GM23338 (cell line): ENCODE measurements around the gene PAM16. TPM values are rescaled to one million over a fixed set of nuclear protein-coding genes. Genes with fewer than 3 reads are reported as not detected.
"Not testable (repeated sequence)": the region's sequence is repeated elsewhere in the genome, so short reads cannot be mapped to it uniquely, and the experiment has no call there.

Source experiments
- ATAC-seq: fragments of 200-7000 bp; cut with Tn5 transposase; 3 replicates; pipeline ENCODE4 v1.9.1; 2020
- DNase-seq: peaks from one replicate; pipeline ENCODE4 v3.0.0-alpha.2; 2015; ENCODE audit warnings: low spot score
- H2AFZ ChIP-seq: fragments of 200-600 bp; sonication (generic); 2 replicates; pipeline ENCODE4 v1.8.0; 2016; ENCODE audit warnings: antibody characterized with exemption, mild to moderate bottlenecking, moderate library complexity
- H3F3A ChIP-seq: fragments of 200-600 bp; sonication (generic); replicated peaks from 2 replicates; pipeline ENCODE4 v1.8.0; 2017; ENCODE audit warnings: antibody characterized with exemption, mixed run types, low read depth
- H3K27ac ChIP-seq: fragments of 200-600 bp; sonication (generic); 2 replicates; pipeline ENCODE4 v1.6.1; 2016; ENCODE audit warnings: low read depth
- H3K27me3 ChIP-seq: fragments of 200-600 bp; sonication (generic); 2 replicates; pipeline ENCODE4 v1.8.0; 2016; ENCODE audit warnings: mild to moderate bottlenecking, mixed run types, moderate library complexity; ENCODE audit not compliant: insufficient read depth
- H3K36me3 ChIP-seq: fragments of 200-600 bp; sonication (generic); 2 replicates; pipeline ENCODE4 v1.8.0; 2016; ENCODE audit warnings: mild to moderate bottlenecking; ENCODE audit not compliant: insufficient read depth
- H3K4me1 ChIP-seq: fragments of 200-600 bp; sonication (generic); 2 replicates; pipeline ENCODE4 v1.8.0; 2016; ENCODE audit warnings: mild to moderate bottlenecking, moderate library complexity; ENCODE audit not compliant: insufficient read depth
- H3K4me2 ChIP-seq: fragments of 200-600 bp; sonication (generic); 2 replicates; pipeline ENCODE4 v1.7.1; 2017; ENCODE audit warnings: mixed run types
- H3K4me3 ChIP-seq: fragments of 200-600 bp; sonication (generic); 2 replicates; pipeline ENCODE4 v1.6.1; 2016; ENCODE audit warnings: mixed run types
- H3K79me2 ChIP-seq: fragments of 200-600 bp; sonication (generic); replicated peaks from 2 replicates; pipeline ENCODE4 v1.8.0; 2017; ENCODE audit warnings: mild to moderate bottlenecking; ENCODE audit not compliant: insufficient read depth
- H3K9me2 ChIP-seq: fragments of 200-600 bp; sonication (generic); 2 replicates; pipeline ENCODE4 v1.8.0; 2017; ENCODE audit not compliant: insufficient read depth
- H4K20me1 ChIP-seq: fragments of 200-600 bp; sonication (generic); replicated peaks from 2 replicates; pipeline ENCODE4 v1.8.0; 2017; ENCODE audit warnings: mild to moderate bottlenecking; ENCODE audit not compliant: insufficient read depth
- H3K27ac Mint-ChIP-seq: 2 replicates; pipeline ENCODE4 v1.8.0; 2020; ENCODE audit warnings: inconsistent platforms, mild to moderate bottlenecking, moderate library complexity, mixed read lengths
- H3K27me3 Mint-ChIP-seq: 3 replicates; pipeline ENCODE4 v1.8.0; 2022; ENCODE audit warnings: low read depth, mild to moderate bottlenecking, moderate library complexity, mixed read lengths, inconsistent platforms; ENCODE audit not compliant: insufficient read depth, poor library complexity
- H3K36me3 Mint-ChIP-seq: 3 replicates; pipeline ENCODE4 v1.8.0; 2021; ENCODE audit warnings: low read depth, mild to moderate bottlenecking, inconsistent platforms, moderate library complexity, mixed read lengths
- H3K4me1 Mint-ChIP-seq: 3 replicates; pipeline ENCODE4 v1.8.0; 2020; ENCODE audit warnings: mild to moderate bottlenecking, inconsistent platforms, mixed read lengths
- H3K4me3 Mint-ChIP-seq: 3 replicates; pipeline ENCODE4 v1.8.0; 2021; ENCODE audit warnings: moderate library complexity, mild to moderate bottlenecking, inconsistent platforms, mixed read lengths
- H3K9me3 Mint-ChIP-seq: 3 replicates; pipeline ENCODE4 v1.8.0; 2020; ENCODE audit warnings: moderate library complexity, mild to moderate bottlenecking, inconsistent platforms, mixed read lengths
- CREB1 ChIP-seq: fragments of 250-450 bp; sonication (Bioruptor Pico); IDR thresholded peaks from 2 replicates; pipeline ENCODE4 v1.5.0; 2020; ENCODE audit warnings: low read depth, mild to moderate bottlenecking, moderate library complexity
- EZH2 ChIP-seq: fragments of 200-600 bp; sonication (generic); IDR thresholded peaks from one replicate; pipeline ENCODE4 v1.8.0; 2017; ENCODE audit warnings: antibody characterized with exemption, mild to moderate bottlenecking, low read depth; ENCODE audit not compliant: unreplicated experiment
- EZH2phosphoT487 ChIP-seq: fragments of 200-600 bp; sonication (generic); IDR thresholded peaks from one replicate; pipeline ENCODE4 v1.8.1; 2018; ENCODE audit warnings: antibody characterized with exemption; ENCODE audit not compliant: unreplicated experiment
- JUNB ChIP-seq: IDR thresholded peaks from one replicate; pipeline ENCODE4 v1.6.1; 2016; ENCODE audit warnings: antibody characterized with exemption; ENCODE audit not compliant: unreplicated experiment
- NANOG ChIP-seq: IDR thresholded peaks from 2 replicates; pipeline ENCODE4 v1.6.1; 2016; ENCODE audit warnings: antibody characterized with exemption, borderline replicate concordance
- POLR2AphosphoS5 ChIP-seq: IDR thresholded peaks from 2 replicates; pipeline ENCODE4 v1.6.1; 2016; ENCODE audit warnings: antibody characterized with exemption, low read depth
- ZNF114 ChIP-seq: fragments of 250-450 bp; sonication (Bioruptor Pico); IDR thresholded peaks from 2 replicates; pipeline ENCODE4 v1.5.0; 2020; ENCODE audit warnings: mild to moderate bottlenecking, moderate library complexity
- polyA plus RNA-seq: library from polyadenylated mRNA; unstranded; fragments of >200 nt; fragmentation: Nextera tagmentation; extraction: Ambion mirVana; gene quantifications from 2 replicates; pipeline ENCODE4 v1.2.1, GENCODE V29; 2016
- total RNA-seq: library from RNA; depleted of rRNA; stranded (reverse); fragments of >200 nt; shearing (Covaris generic); gene quantifications from 2 replicates; pipeline ENCODE4 v1.2.3, GENCODE V29; 2014
- TF ChIP-seq, protein P1 (sequence below): fragments of 250-450 bp; sonication (Bioruptor Pico); IDR thresholded peaks from 2 replicates; pipeline ENCODE4 v1.5.0; 2020; ENCODE audit warnings: mild to moderate bottlenecking, moderate library complexity

The PAM16 gene
- total and polyA plus RNA-seq, 2 experiments from 2014 or later = 84.1 to 283 TPM

DNA sequence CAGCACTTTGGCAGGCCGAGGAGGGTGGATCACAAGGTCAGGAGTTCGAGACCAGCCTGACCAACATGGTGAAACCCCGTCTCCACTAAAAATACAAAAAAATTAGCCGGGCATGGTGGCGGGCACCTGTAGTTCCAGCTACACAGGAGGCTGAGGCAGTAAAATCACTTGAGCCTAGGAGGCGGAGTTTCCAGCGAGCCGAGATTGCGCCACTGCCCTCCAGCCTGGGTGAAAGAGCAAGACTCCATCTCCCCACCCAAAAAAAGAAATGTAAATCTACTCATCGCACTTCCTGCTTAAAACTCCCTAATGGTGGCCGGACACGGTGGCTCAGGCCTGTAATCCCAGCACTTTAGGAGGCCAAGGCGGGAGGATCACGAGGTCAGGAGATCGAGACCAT is 42.7 kb upstream of the PAM16 start:
- peaks cover 42% of the 10 kb centered on the region for H3K4me1 ChIP-seq
- H3K36me3 Mint-ChIP-seq, H3K9me2 ChIP-seq, H3K9me3 Mint-ChIP-seq, H3K27me3 ChIP-seq, DNase-seq, ATAC-seq, H3K4me3 ChIP-seq, H2AFZ ChIP-seq, H3K79me2 ChIP-seq, H4K20me1 ChIP-seq, H3K4me3 Mint-ChIP-seq, H3K36me3 ChIP-seq: not testable (repeated sequence)
- Mint-ChIP-seq H3K27me3 (peaks cover 21% of the 10 kb centered on the region), H3K27ac (peak overlapping the region; percentile 98; the same call in 1 of the 2 replicates), H3K4me1 (peaks cover 44% of the 10 kb centered on the region)
- H3F3A ChIP-seq = peaks cover 34% of the 10 kb centered on the region
- peak overlapping the region; percentile 100 for H3K27ac ChIP-seq
- H3K4me2 ChIP-seq = peak overlapping the region; percentile 78; the same call in 1 of the 2 replicates

DNA sequence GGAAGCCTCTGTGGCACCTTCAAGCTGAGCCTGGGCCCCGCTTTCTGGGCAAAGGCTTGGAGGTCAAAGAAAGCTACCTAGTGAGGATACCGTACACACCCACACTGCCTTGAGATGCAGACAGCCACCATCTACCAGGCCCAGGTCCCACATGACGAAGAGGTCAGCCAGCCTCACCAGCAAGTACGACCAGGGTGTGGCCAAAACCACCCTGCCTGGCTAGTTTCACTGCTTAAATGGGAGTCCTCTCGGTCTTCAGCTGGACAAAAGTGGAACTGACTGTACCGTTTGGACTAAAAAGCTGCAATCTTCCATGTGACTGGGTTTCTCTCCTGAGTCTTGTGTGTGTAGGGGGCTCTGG is 42.1 kb upstream of the PAM16 start:
- Mint-ChIP-seq H3K4me3 (peak overlapping the region; percentile 34; the same call in 1 of the 3 replicates), H3K27ac (peak overlapping the region; percentile 98), H3K9me3 (no peaks in the 10 kb centered on the region), H3K36me3 (no peaks in the 10 kb centered on the region; the same call in 2 of the 3 replicates), H3K4me1 (peaks cover 45% of the 10 kb centered on the region), H3K27me3 (peaks cover 21% of the 10 kb centered on the region)
- no peaks in the 10 kb centered on the region for H4K20me1 ChIP-seq
- peaks cover 34% of the 10 kb centered on the region for H3F3A ChIP-seq
- H3K27ac ChIP-seq = peak overlapping the region; percentile 100
- H3K4me2 ChIP-seq = peak overlapping the region; percentile 78
- no peaks in the 10 kb centered on the region for H3K79me2 ChIP-seq
- H3K4me1 ChIP-seq = peaks cover 43% of the 10 kb centered on the region
- H3K9me2 ChIP-seq = no peaks in the 10 kb centered on the region
- peak; percentile 3; the same call in 2 of the 3 replicates for ATAC-seq
- peak overlapping the region; percentile 45 for H3K4me3 ChIP-seq
- no peaks in the 10 kb centered on the region for H3K27me3 ChIP-seq
- no peak for DNase-seq
- H2AFZ ChIP-seq = 0 out of 2 replicates have a peak overlapping the region, but pooled peaks have one; percentile 32
- no peaks in the 10 kb centered on the region for H3K36me3 ChIP-seq
- TF ChIP-seq EZH2phosphoT487 = no peak
- TF ChIP-seq JUNB = no peak
- no peak for TF ChIP-seq NANOG
- no peak for TF ChIP-seq ZNF114 (CRISPR knock-in tag)
- no peak for TF ChIP-seq CREB1 (CRISPR knock-in tag)

DNA sequence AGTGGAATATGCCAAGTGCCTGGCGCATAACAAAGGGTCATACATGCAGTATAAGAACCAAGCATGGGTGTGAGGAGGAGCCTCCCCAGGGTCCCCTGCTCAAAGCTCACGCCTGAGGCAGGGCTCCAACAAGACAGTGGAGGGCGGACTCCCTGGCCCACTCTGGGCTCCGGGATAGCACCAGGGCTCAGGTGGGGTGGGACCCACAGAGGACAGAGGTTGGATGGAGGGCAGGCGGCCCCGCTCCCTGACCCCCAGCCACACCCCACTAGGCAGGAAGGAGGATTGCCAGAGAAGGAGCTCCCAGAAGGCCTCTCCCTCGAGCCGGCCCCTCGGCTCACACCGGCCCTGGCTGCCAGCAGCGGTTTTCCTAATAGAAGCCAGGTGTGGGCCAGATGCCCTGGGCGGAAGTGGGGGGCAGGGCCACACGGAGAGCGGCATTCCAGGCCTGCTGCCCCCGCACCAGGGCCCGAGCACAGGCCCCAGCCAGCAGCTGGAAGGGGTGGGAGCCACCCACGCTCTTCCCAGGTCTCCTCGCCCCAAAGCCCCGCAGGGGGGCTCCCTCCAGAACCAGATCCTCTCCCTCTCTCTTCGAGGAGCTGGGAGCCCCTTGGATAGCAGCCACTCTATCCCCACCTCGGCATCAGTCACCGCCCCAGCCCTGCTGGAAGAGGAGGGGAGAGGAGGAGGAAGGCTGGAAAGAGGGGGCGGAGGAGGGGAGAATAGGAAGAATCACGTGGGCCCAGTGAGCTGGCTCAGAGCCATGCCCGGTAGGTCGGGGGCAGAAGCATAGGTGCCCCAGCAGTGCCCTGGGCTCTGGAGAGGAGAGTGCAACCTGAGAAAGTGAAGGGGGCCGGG is 41.5 kb upstream of the PAM16 start:
- no peaks in the 10 kb centered on the region for H3K9me3 Mint-ChIP-seq
- Histone ChIP-seq H3K4me2 (peak overlapping the region; percentile 78), H3F3A (peaks cover 34% of the 10 kb centered on the region), H4K20me1 (no peaks in the 10 kb centered on the region), H3K36me3 (no peaks in the 10 kb centered on the region), H3K79me2 (no peaks in the 10 kb centered on the region), H2AFZ (0 out of 2 replicates have a peak overlapping the region, but pooled peaks have one; percentile 32), H3K27me3 (no peaks in the 10 kb centered on the region), H3K9me2 (no peaks in the 10 kb centered on the region), H3K27ac (peak overlapping the region; percentile 100), H3K4me3 (peak overlapping the region; percentile 45), H3K4me1 (peaks cover 43% of the 10 kb centered on the region)
- peaks cover 21% of the 10 kb centered on the region for H3K27me3 Mint-ChIP-seq
- H3K4me1 Mint-ChIP-seq = peaks cover 45% of the 10 kb centered on the region
- ATAC-seq (peak; percentile 75), DNase-seq (peak; percentile 96)
- peak overlapping the region; percentile 49; the same call in 2 of the 3 replicates for H3K4me3 Mint-ChIP-seq
- peak overlapping the region; percentile 98 for H3K27ac Mint-ChIP-seq
- H3K36me3 Mint-ChIP-seq = no peaks in the 10 kb centered on the region; the same call in 2 of the 3 replicates
- no peak for TF ChIP-seq EZH2
- TF ChIP-seq NANOG = no peak
- TF ChIP-seq POLR2AphosphoS5 = peak; percentile 46
- TF ChIP-seq, protein P1, sequence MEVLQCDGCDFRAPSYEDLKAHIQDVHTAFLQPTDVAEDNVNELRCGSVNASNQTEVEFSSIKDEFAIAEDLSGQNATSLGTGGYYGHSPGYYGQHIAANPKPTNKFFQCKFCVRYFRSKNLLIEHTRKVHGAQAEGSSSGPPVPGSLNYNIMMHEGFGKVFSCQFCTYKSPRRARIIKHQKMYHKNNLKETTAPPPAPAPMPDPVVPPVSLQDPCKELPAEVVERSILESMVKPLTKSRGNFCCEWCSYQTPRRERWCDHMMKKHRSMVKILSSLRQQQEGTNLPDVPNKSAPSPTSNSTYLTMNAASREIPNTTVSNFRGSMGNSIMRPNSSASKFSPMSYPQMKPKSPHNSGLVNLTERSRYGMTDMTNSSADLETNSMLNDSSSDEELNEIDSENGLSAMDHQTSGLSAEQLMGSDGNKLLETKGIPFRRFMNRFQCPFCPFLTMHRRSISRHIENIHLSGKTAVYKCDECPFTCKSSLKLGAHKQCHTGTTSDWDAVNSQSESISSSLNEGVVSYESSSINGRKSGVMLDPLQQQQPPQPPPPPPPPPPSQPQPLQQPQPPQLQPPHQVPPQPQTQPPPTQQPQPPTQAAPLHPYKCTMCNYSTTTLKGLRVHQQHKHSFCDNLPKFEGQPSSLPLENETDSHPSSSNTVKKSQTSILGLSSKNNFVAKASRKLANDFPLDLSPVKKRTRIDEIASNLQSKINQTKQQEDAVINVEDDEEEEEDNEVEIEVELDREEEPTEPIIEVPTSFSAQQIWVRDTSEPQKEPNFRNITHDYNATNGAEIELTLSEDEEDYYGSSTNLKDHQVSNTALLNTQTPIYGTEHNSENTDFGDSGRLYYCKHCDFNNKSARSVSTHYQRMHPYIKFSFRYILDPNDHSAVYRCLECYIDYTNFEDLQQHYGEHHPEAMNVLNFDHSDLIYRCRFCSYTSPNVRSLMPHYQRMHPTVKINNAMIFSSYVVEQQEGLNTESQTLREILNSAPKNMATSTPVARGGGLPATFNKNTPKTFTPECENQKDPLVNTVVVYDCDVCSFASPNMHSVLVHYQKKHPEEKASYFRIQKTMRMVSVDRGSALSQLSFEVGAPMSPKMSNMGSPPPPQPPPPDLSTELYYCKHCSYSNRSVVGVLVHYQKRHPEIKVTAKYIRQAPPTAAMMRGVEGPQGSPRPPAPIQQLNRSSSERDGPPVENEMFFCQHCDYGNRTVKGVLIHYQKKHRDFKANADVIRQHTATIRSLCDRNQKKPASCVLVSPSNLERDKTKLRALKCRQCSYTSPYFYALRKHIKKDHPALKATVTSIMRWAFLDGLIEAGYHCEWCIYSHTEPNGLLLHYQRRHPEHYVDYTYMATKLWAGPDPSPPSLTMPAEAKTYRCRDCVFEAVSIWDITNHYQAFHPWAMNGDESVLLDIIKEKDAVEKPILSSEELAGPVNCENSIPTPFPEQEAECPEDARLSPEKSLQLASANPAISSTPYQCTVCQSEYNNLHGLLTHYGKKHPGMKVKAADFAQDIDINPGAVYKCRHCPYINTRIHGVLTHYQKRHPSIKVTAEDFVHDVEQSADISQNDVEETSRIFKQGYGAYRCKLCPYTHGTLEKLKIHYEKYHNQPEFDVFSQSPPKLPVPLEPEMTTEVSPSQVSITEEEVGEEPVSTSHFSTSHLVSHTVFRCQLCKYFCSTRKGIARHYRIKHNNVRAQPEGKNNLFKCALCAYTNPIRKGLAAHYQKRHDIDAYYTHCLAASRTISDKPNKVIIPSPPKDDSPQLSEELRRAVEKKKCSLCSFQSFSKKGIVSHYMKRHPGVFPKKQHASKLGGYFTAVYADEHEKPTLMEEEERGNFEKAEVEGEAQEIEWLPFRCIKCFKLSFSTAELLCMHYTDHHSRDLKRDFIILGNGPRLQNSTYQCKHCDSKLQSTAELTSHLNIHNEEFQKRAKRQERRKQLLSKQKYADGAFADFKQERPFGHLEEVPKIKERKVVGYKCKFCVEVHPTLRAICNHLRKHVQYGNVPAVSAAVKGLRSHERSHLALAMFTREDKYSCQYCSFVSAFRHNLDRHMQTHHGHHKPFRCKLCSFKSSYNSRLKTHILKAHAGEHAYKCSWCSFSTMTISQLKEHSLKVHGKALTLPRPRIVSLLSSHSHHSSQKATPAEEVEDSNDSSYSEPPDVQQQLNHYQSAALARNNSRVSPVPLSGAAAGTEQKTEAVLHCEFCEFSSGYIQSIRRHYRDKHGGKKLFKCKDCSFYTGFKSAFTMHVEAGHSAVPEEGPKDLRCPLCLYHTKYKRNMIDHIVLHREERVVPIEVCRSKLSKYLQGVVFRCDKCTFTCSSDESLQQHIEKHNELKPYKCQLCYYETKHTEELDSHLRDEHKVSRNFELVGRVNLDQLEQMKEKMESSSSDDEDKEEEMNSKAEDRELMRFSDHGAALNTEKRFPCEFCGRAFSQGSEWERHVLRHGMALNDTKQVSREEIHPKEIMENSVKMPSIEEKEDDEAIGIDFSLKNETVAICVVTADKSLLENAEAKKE = 0 out of 2 replicates have a peak, but pooled peaks have one; percentile 16
